ENCODE results near the gene CXorf49.
"Not testable (repeated sequence)": the region's sequence is repeated elsewhere in the genome, so short reads cannot be mapped to it uniquely, and the experiment has no call there.

The CXorf49 gene

GRCh38 chrX:71718185-71718584, at the start of gene CXorf49:
Gene CXorf49, minus strand, starts transcription at chrX:71718285. Its CDS starts 134 bp downstream, at chrX:71718151.
- H3K36me3 ChIP-seq (ENCODE audit: insufficient read depth, low read length); H3K9me3 ChIP-seq (ENCODE audit: insufficient read depth, low read length, severe bottlenecking); ATAC-seq (ENCODE audit: insufficient read depth, low read depth): not testable (repeated sequence)

GRCh38 chrX:71767134-71767533, 49.0 kb upstream of the CXorf49 start:
- not testable (repeated sequence) for H3K27me3 ChIP-seq (ENCODE audit: insufficient read depth, low read length, poor library complexity); H3K36me3 ChIP-seq (ENCODE audit: insufficient read depth, low read length); H2AFZ ChIP-seq (ENCODE audit: low read depth, low read length); H3K79me2 ChIP-seq (ENCODE audit: insufficient read depth, low read length); DNase-seq; H3K9ac ChIP-seq (ENCODE audit: low read depth, low read length); H3K4me3 ChIP-seq (ENCODE audit: low read depth in 1 of 2, low read length in 2 of 2); H3K4me2 ChIP-seq (ENCODE audit: insufficient read depth, low read length); H3K4me1 ChIP-seq (ENCODE audit: insufficient read depth, low read length); H4K20me1 ChIP-seq (ENCODE audit: insufficient read depth, low read length); H3K9me3 ChIP-seq (ENCODE audit: insufficient read depth, low read length, severe bottlenecking); H3K27ac ChIP-seq (ENCODE audit: low read length)
- ATAC-seq (ENCODE audit: insufficient read depth, low read depth), result peak; percentile 84

More at GRCh38 chrX:71718185-71718584, at the start of gene CXorf49:
- not testable (repeated sequence) for H2AFZ ChIP-seq (ENCODE audit: low read depth, low read length); H3K9ac ChIP-seq (ENCODE audit: low read depth, low read length); H3K4me3 ChIP-seq (ENCODE audit: low read depth in 1 of 2, low read length in 2 of 2); DNase-seq; H3K27ac ChIP-seq (ENCODE audit: low read length); H3K79me2 ChIP-seq (ENCODE audit: insufficient read depth, low read length); H3K4me2 ChIP-seq (ENCODE audit: insufficient read depth, low read length); H3K27me3 ChIP-seq (ENCODE audit: insufficient read depth, low read length, poor library complexity); H4K20me1 ChIP-seq (ENCODE audit: insufficient read depth, low read length); H3K4me1 ChIP-seq (ENCODE audit: insufficient read depth, low read length)

- H3K4me1 ChIP-seq (ENCODE audit: insufficient read depth, low read length); H3K36me3 ChIP-seq (ENCODE audit: insufficient read depth, low read length); H3K27me3 ChIP-seq (ENCODE audit: insufficient read depth, low read length, poor library complexity); H3K9me3 ChIP-seq (ENCODE audit: insufficient read depth, low read length, severe bottlenecking); H3K9ac ChIP-seq (ENCODE audit: low read depth, low read length); H3K4me3 ChIP-seq (ENCODE audit: low read depth in 1 of 2, low read length in 2 of 2); H3K79me2 ChIP-seq (ENCODE audit: insufficient read depth, low read length); H4K20me1 ChIP-seq (ENCODE audit: insufficient read depth, low read length); H3K27ac ChIP-seq (ENCODE audit: low read length); H3K4me2 ChIP-seq (ENCODE audit: insufficient read depth, low read length); H2AFZ ChIP-seq (ENCODE audit: low read depth, low read length); DNase-seq: not testable (repeated sequence)
- ATAC-seq (ENCODE audit: insufficient read depth, low read depth), result peak; percentile 62
Measured at GRCh38 chrX:71765613-71766012, 47.5 kb upstream of the CXorf49 start.

GRCh38 chrX:71764832-71765231, 46.7 kb upstream of the CXorf49 start:
- not testable (repeated sequence) for DNase-seq; H3K9ac ChIP-seq (ENCODE audit: low read depth, low read length); H3K79me2 ChIP-seq (ENCODE audit: insufficient read depth, low read length); H3K4me2 ChIP-seq (ENCODE audit: insufficient read depth, low read length); H2AFZ ChIP-seq (ENCODE audit: low read depth, low read length); H3K4me3 ChIP-seq (ENCODE audit: low read depth in 1 of 2, low read length in 2 of 2); H3K9me3 ChIP-seq (ENCODE audit: insufficient read depth, low read length, severe bottlenecking); H3K27ac ChIP-seq (ENCODE audit: low read length); H3K4me1 ChIP-seq (ENCODE audit: insufficient read depth, low read length); H3K36me3 ChIP-seq (ENCODE audit: insufficient read depth, low read length); H3K27me3 ChIP-seq (ENCODE audit: insufficient read depth, low read length, poor library complexity); ATAC-seq (ENCODE audit: insufficient read depth, low read depth); H4K20me1 ChIP-seq (ENCODE audit: insufficient read depth, low read length)

GRCh38 chrX:71763049-71763448, 45.0 kb upstream of the CXorf49 start, which contains the start of gene CXorf49B:
Gene CXorf49B, plus strand, starts transcription at chrX:71763349. Its CDS starts 75 bp downstream, at chrX:71763424.
- not testable (repeated sequence) for H3K9me3 ChIP-seq (ENCODE audit: insufficient read depth, low read length, severe bottlenecking); H3K9ac ChIP-seq (ENCODE audit: low read depth, low read length); H3K27ac ChIP-seq (ENCODE audit: low read length); ATAC-seq (ENCODE audit: insufficient read depth, low read depth); H3K4me1 ChIP-seq (ENCODE audit: insufficient read depth, low read length); H2AFZ ChIP-seq (ENCODE audit: low read depth, low read length); H3K4me2 ChIP-seq (ENCODE audit: insufficient read depth, low read length); DNase-seq; H3K79me2 ChIP-seq (ENCODE audit: insufficient read depth, low read length); H4K20me1 ChIP-seq (ENCODE audit: insufficient read depth, low read length); H3K36me3 ChIP-seq (ENCODE audit: insufficient read depth, low read length); H3K27me3 ChIP-seq (ENCODE audit: insufficient read depth, low read length, poor library complexity); H3K4me3 ChIP-seq (ENCODE audit: low read depth in 1 of 2, low read length in 2 of 2)

- H3K4me1 ChIP-seq (ENCODE audit: insufficient read depth, low read length), result not testable (repeated sequence)
Measured at GRCh38 chrX:71760688-71761281, 42.7 kb upstream of the CXorf49 start.

GRCh38 chrX:71720289-71720886, 2.3 kb upstream of the CXorf49 start:
- H3K4me1 ChIP-seq (ENCODE audit: insufficient read depth, low read length); H3K79me2 ChIP-seq (ENCODE audit: insufficient read depth, low read length); H4K20me1 ChIP-seq (ENCODE audit: insufficient read depth, low read length); H2AFZ ChIP-seq (ENCODE audit: low read depth, low read length); H3K9ac ChIP-seq (ENCODE audit: low read depth, low read length); DNase-seq; H3K4me2 ChIP-seq (ENCODE audit: insufficient read depth, low read length); H3K4me3 ChIP-seq (ENCODE audit: low read depth in 1 of 2, low read length in 2 of 2); H3K9me3 ChIP-seq (ENCODE audit: insufficient read depth, low read length, severe bottlenecking); H3K27ac ChIP-seq (ENCODE audit: low read length); H3K36me3 ChIP-seq (ENCODE audit: insufficient read depth, low read length); H3K27me3 ChIP-seq (ENCODE audit: insufficient read depth, low read length, poor library complexity): not testable (repeated sequence)
- peak; percentile 27; the same call in 1 of the 3 replicates for ATAC-seq (ENCODE audit: insufficient read depth, low read depth)

More at GRCh38 chrX:71760688-71761281, 42.7 kb upstream of the CXorf49 start:
- H3K4me3 ChIP-seq (ENCODE audit: low read depth in 1 of 2, low read length in 2 of 2); H3K27me3 ChIP-seq (ENCODE audit: insufficient read depth, low read length, poor library complexity); H3K9me3 ChIP-seq (ENCODE audit: insufficient read depth, low read length, severe bottlenecking); H2AFZ ChIP-seq (ENCODE audit: low read depth, low read length); H3K36me3 ChIP-seq (ENCODE audit: insufficient read depth, low read length); H4K20me1 ChIP-seq (ENCODE audit: insufficient read depth, low read length); H3K79me2 ChIP-seq (ENCODE audit: insufficient read depth, low read length); H3K27ac ChIP-seq (ENCODE audit: low read length); DNase-seq; ATAC-seq (ENCODE audit: insufficient read depth, low read depth); H3K4me2 ChIP-seq (ENCODE audit: insufficient read depth, low read length); H3K9ac ChIP-seq (ENCODE audit: low read depth, low read length): not testable (repeated sequence)

GRCh38 chrX:71719195-71719594, 1.1 kb upstream of the CXorf49 start:
- H3K79me2 ChIP-seq (ENCODE audit: insufficient read depth, low read length); ATAC-seq (ENCODE audit: insufficient read depth, low read depth); H2AFZ ChIP-seq (ENCODE audit: low read depth, low read length); H4K20me1 ChIP-seq (ENCODE audit: insufficient read depth, low read length); H3K36me3 ChIP-seq (ENCODE audit: insufficient read depth, low read length); H3K27me3 ChIP-seq (ENCODE audit: insufficient read depth, low read length, poor library complexity); H3K9ac ChIP-seq (ENCODE audit: low read depth, low read length); DNase-seq; H3K9me3 ChIP-seq (ENCODE audit: insufficient read depth, low read length, severe bottlenecking); H3K27ac ChIP-seq (ENCODE audit: low read length); H3K4me1 ChIP-seq (ENCODE audit: insufficient read depth, low read length); H3K4me3 ChIP-seq (ENCODE audit: low read depth in 1 of 2, low read length in 2 of 2); H3K4me2 ChIP-seq (ENCODE audit: insufficient read depth, low read length): not testable (repeated sequence)
